Suprapubic skin (tissue), 4 donors: ENCODE results near the gene PLEKHG3.

Experiments used
- CTCF ChIP-seq, 2 donors: fragments of 200-600 bp in 1 of 2; fragments of 450-650 bp in 1 of 2; sonication (generic) in 1 of 2; IDR thresholded peaks; one replicate each; pipeline ENCODE4 v1.5.1; 2016 to 2019; ENCODE audit warnings: antibody characterized with exemption in 2 of 2, mild to moderate bottlenecking in 1 of 2, moderate library complexity in 1 of 2
- EP300 ChIP-seq: sonication (generic); formaldehyde crosslinking; IDR thresholded peaks from one replicate; pipeline ENCODE4 v1.6.1; 2017; ENCODE audit warnings: antibody characterized with exemption
- POLR2A ChIP-seq, 2 donors: fragments of 450-650 bp; IDR thresholded peaks; one replicate each; pipeline ENCODE4 v1.6.1; 2017; ENCODE audit warnings: antibody characterized with exemption in 2 of 2, mild to moderate bottlenecking in 2 of 2, moderate library complexity in 2 of 2
- POLR2AphosphoS5 ChIP-seq, 3 donors: sonication (generic); formaldehyde crosslinking; IDR thresholded peaks; one replicate each; pipeline ENCODE4 v1.6.1; 2017; ENCODE audit warnings: antibody characterized with exemption in 3 of 3

- TF ChIP-seq CTCF (IDR thresholded peaks at IDR 0.05) (no peak), POLR2A (IDR thresholded peaks at IDR 0.05) (no peak), EP300 (no peak), POLR2AphosphoS5 (IDR thresholded peaks at IDR 0.05) (no peak)
These were observed 59.0 kb downstream of the PLEKHG3 start for GRCh38 chr14:64763085-64763782.
